KOPT-K1 (cell line): ENCODE results near the gene AQP11.
"Not testable (repeated sequence)": the region's sequence is repeated elsewhere in the genome, so short reads cannot be mapped to it uniquely, and the experiment has no call there.

Experiments used
- H3K27ac ChIP-seq: fragments of 200-600 bp; sonication (generic); 2 replicates; pipeline ENCODE4 v1.5.1; 2016; ENCODE audit warnings: antibody characterized with exemption, mild to moderate bottlenecking, low read depth, low read length; ENCODE audit not compliant: poor library complexity, severe bottlenecking
- H3K36me3 ChIP-seq: fragments of 200-600 bp; sonication (generic); 2 replicates; pipeline ENCODE4 v1.5.1; 2017; ENCODE audit warnings: antibody characterized with exemption, mild to moderate bottlenecking, low read length, moderate library complexity; ENCODE audit not compliant: insufficient read depth
- H3K9me3 ChIP-seq: fragments of 200-600 bp; sonication (generic); 2 replicates; pipeline ENCODE4 v1.5.1; 2017; ENCODE audit warnings: antibody characterized with exemption, low read length, mild to moderate bottlenecking; ENCODE audit not compliant: insufficient read depth, poor library complexity, severe bottlenecking

AQP11 gene

DNA sequence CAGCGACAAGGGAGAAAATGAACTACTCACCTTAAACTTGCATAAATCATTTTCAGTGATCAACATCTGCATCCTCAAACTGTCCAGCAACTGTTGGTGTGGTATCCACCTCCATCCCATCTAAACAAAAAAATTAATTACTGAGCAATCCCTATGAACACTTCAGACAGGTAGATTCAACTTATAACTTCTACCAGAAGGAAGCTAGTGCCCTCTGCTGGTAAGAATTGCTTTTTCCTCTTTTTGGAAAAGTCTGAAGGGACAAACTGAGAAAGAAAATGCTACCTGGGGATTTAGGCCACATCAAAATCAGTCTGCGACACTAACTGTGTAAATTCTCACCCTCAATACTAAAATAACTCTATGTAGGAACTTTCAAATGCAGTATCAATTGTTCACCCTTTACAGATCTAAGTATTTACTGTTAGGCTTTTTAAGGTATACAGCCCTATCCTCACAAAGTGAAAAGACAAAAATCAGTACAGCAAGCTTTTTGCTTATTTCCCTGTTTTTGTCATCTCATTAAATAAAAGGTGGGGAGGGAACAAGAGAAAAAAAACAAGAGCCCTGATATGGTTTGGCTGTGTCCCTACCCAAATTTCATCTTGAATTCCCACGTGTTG, 29.9 kb downstream of the AQP11 start:
- Histone ChIP-seq H3K36me3 (peaks cover 96% of the 10 kb centered on the region), H3K27ac (no peak overlapping the region), H3K9me3 (no peaks in the 10 kb centered on the region)

- no peaks in the 10 kb centered on the region for H3K9me3 ChIP-seq
- H3K27ac ChIP-seq, result no peak overlapping the region
- H3K36me3 ChIP-seq, result peaks cover 87% of the 10 kb centered on the region
Measured at GRCh38 chr11:77630157-77630710, 40.5 kb downstream of the AQP11 start.

DNA sequence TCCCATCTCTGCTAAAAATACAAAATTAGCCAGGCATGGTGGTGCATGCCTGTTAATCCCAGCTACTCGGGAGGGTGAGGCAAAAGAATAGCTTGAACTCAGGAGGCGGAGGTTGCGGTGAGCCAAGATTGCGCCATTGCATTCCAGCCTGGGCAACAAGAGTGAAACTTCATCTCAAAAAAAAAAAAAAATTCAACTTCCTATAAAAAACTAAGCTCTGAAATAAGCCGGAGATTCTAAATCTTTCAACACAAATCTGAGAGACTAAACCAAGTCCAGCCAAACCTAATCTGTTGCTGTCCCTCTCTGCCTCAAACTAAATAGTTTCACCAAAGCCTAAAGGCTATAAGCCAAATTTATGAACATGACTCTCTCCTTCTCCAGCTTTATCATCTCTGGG, 44.2 kb downstream of the AQP11 start:
- H3K27ac ChIP-seq, H3K9me3 ChIP-seq: not testable (repeated sequence)
- H3K36me3 ChIP-seq, result peaks cover 52% of the 10 kb centered on the region

DNA sequence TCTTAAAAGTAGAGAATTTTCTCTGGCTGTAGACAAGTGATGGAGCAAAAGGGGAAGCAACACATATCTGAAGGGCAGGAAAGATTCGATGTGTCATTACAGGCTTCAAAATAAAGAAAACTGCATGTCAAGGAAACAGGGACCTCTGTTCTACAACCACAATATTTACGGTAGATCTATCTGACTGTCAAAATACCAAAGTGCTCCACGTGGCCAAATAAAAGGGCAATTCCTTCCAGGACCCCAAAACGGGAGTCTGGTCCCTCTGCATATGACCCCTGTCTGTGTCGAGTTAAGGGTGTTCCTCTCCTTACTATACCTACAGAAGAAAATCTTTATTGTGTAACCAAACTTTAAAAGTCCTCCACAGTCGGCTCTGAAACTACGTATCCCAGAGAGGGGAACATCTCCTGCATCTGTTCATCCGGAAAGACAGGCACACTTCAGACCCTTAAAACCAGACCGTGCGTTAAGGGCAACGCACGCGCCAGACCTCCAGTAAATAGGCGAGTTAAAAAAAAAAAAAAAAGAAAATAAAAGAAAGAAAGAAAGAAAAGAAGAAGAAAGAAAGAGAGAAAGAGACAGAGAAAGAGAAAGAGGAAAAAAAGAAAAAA, 47.1 kb downstream of the AQP11 start:
- peak overlapping the region; percentile 81 for H3K27ac ChIP-seq
- peaks cover 10% of the 10 kb centered on the region for H3K9me3 ChIP-seq

DNA sequence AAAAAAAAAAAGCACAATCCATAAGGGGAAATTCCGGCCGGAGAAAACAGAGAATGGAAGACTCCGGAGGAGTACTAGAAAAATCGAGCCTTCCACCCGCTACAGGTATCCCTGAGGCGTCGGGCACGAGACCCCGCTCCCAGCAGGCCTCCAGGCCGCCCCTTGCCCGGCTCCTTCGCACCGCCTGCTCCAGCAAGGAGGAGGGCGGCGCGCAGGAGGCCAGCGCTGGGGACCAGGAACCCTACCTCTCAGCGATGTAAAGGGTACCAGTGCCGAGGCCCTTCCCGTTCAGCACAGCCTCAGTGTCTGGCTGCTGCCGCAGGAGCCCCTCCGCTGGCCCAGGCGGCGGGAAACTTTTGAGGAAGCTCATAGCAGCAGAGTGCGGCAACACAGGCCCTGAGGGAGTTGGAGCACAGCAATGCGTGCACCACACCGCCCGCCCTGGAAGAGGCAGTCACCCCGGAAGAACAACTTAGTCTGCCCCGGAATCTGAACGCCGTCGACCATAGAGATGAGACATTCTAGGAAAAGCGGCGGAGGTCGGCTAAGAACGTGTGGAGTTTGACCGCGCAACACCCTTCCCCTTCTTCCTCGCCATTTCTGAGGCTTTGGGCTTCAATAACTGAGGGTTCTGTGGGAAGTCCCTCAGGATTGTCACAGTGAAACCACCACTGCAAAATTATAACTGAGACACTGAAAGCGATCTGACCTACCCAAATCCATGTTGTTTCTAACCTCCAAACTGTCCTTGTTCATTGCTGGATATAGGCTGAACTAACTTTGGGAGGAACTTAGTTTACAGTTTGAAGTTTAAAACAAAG, 47.8 kb downstream of the AQP11 start, which contains the start of gene CLNS1A:
TSS of gene CLNS1A (minus strand) at position 450 of the 821 bp plus-strand sequence. CDS start at position 370, 80 bp downstream.
- Histone ChIP-seq H3K9me3 (peaks cover 10% of the 10 kb centered on the region), H3K36me3 (peaks cover 21% of the 10 kb centered on the region; the same call in 1 of the 2 replicates), H3K27ac (peak within 1 kb of the TSS; percentile 81)

More for the DNA sequence above, 47.1 kb downstream of the AQP11 start:
- H3K36me3 ChIP-seq, result peaks cover 28% of the 10 kb centered on the region; the same call in 1 of the 2 replicates

- Histone ChIP-seq H3K36me3 (no peaks in the 10 kb centered on the region), H3K9me3 (peaks cover 10% of the 10 kb centered on the region), H3K27ac (no peak overlapping the region)
Measured at GRCh38 chr11:77642228-77642627, 52.5 kb downstream of the AQP11 start.

- no peaks in the 10 kb centered on the region for H3K36me3 ChIP-seq
- no peak overlapping the region for H3K27ac ChIP-seq
- H3K9me3 ChIP-seq, result peaks cover 10% of the 10 kb centered on the region
Measured at GRCh38 chr11:77644887-77645286, 55.1 kb downstream of the AQP11 start.

GRCh38 chr11:77647654-77648305, 58.0 kb downstream of the AQP11 start:
- Histone ChIP-seq H3K27ac (no peak overlapping the region), H3K9me3 (no peaks in the 10 kb centered on the region), H3K36me3 (no peaks in the 10 kb centered on the region)

- Histone ChIP-seq H3K9me3 (no peaks in the 10 kb centered on the region), H3K27ac (no peak overlapping the region), H3K36me3 (no peaks in the 10 kb centered on the region)
Measured at GRCh38 chr11:77650123-77650522, 60.4 kb downstream of the AQP11 start.

DNA sequence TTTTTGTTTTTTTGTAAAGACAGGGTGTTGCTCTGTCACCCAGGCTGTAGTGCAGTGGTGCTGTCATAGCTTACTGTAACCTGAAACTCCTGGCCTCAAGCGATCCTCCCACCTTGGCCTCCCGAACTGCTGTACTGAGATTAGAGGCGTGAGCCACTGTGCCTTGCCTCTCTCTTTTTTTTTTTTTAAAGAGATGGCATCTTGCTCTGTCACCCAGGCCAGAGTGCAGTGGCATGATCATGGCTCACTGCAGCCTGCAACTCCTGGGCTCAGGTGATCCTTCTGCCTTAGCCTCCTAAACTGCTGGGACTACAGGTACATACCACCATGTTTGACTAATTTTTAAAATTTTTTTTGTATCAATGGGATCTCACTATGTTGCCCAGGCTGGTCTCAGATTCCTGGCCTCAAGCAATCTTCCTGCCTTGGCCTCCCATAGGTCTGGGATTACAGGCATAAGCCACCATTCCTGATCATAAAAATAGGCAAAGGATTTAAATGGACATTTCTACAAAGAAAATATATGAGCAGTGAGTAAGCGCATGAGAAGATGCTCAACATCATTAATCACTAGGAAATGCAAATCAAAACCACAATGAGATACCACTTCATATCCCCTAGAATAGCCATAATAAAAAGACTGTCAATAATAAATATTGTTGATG, 65.1 kb downstream of the AQP11 start:
- Histone ChIP-seq H3K27ac (no peak overlapping the region), H3K9me3 (no peaks in the 10 kb centered on the region), H3K36me3 (no peaks in the 10 kb centered on the region)

GRCh38 chr11:77656362-77656761, 66.6 kb downstream of the AQP11 start:
- H3K27ac ChIP-seq, result no peak overlapping the region
- no peaks in the 10 kb centered on the region for H3K9me3 ChIP-seq
- H3K36me3 ChIP-seq, result no peaks in the 10 kb centered on the region

DNA sequence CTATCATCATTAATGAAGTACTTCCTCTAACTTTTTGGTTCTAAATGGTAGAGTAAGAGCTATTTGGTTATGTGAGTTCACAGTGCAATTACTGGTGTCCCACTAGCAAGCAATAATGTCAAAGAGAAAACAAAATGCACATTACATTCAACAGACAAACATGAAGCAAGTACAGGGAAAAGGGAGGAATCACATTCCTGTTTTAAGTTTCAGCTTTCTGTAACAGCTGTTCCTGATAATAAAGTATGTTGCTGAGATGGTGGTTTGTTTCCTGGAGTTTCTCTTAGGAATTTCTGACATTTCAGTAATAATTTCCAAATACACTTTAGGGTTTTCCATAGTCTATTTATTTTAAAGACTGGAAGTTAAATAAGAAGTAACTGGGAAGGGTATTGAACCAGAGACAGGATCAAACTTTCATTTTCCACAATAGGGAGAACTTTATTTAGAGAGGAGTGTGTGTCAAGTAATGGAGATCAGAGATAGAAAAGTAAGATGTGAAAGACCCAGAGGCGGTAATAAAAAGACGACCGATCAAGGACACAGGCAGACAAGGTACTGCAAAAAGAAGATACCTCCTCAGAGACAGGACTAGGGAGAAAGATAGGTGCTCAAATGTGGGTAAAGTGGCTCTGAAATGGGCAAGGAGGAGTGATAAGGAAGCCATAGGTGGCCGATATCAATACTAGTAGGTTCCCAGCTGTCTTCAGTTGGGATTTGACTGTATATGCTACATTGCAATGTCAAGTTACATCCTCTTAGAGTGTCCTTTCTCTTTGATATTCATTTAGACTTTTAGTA, 68.7 kb downstream of the AQP11 start:
- H3K9me3 ChIP-seq, result no peaks in the 10 kb centered on the region
- H3K36me3 ChIP-seq, result peaks cover 6% of the 10 kb centered on the region; the same call in 1 of the 2 replicates
- H3K27ac ChIP-seq, result no peak overlapping the region
